GM11168 (cell line): ENCODE data around the gene MRPL38.
"Not testable (repeated sequence)": the region's sequence is repeated elsewhere in the genome, so short reads cannot be mapped to it uniquely, and the experiment has no call there.

ENCODE experiments used
- in situ Hi-C: fragments of 300-500 bp; cut with MboI; formaldehyde crosslinking; loops from one replicate; pipeline ENCODE4 v1.12.0; 2022; ENCODE audit warnings: low sequenced_read_pairs; ENCODE audit not compliant: unreplicated experiment

MRPL38 gene

DNA sequence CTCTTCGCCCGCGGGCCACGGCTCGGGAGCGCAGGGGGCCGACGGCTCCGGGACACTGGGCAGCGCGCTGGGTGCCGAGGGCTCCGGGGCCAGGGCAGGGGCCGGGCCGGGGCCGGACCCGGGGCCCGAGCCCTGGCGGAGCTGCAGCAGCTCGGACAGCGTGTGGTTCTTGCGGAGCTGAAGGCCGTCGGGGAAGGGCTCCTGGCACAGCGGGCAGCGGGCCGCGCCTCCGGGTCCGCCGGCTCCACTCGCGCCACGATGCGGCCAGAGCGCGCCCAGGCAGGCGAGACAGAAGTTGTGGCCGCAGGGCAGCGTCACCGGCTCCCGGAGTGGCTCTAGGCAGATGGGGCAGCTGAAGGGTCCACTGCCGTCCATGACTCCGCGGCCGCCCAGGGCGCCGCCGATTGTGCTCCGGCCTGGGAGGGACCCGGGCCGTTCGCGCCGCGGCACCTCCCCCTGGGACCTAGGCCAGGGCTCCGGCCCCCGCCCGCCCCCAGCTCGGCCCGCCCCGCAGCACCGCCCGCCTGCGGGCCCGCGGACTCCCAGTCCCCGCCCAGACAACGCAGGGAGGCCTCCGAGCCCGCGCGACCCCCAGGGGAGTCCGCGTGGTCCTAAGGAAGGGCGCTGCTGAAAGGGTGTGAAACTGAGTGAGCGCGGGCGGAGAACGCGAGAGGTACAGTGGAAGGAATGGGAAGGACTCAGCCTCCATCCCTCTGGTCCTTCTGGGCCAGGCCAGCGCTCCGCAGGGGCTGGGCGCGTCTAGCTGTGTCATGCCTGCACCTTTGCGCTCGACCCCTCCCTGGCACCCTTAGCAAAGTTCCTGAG, 26.3 kb downstream of the MRPL38 start, which contains the start of gene TRIM47:
Gene TRIM47, minus strand, starts transcription at position 408 of the 825 bp plus-strand sequence. Its CDS starts 33 bp downstream, at position 375.
- in situ Hi-C loops, result no loop called here

- in situ Hi-C loops, result no loop called here
Measured at GRCh38 chr17:75877752-75878173, 26.9 kb downstream of the MRPL38 start.

- in situ Hi-C loops, result no loop called here
Measured at GRCh38 chr17:75876938-75877751, 27.5 kb downstream of the MRPL38 start.

DNA sequence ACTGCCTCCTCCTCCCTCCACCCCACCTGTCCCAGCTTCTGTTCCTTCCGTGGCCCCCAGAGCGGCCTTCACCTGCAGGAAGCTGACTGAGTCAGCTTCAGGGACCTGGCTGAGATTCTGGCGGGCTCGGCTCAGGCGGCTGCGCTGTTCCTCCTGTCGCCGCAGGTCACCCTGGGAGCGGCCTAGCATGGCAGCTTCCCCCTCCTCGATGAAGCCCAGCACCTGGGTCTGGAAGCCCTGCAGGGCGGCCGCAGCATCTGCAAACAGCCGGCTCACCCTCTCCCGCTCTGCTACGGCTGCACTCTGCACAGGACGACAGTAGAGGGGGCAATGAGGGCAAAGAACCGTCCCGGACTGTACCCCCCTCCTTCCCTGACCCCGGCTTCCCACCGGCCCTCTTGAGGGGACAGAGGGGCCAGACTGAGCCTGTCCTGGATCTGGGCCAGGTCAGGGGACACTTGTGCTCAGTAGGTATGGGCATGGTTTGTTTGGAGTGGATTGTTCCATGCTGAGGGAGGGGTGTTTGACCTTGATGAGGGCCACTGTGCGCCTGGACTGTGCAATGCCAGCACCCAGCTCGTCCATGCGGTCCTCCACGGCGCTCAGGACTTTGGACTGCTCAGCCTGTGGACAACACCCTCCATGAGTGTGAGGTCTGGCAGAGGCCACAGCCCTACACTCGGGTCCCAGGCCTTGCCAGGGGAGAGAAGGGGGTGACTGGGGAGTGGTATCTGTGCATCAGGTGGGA, 28.3 kb downstream of the MRPL38 start:
- in situ Hi-C loops, result no loop called here

- in situ Hi-C loops, result no loop called here
Measured at GRCh38 chr17:75875940-75876189, 28.8 kb downstream of the MRPL38 start.

DNA sequence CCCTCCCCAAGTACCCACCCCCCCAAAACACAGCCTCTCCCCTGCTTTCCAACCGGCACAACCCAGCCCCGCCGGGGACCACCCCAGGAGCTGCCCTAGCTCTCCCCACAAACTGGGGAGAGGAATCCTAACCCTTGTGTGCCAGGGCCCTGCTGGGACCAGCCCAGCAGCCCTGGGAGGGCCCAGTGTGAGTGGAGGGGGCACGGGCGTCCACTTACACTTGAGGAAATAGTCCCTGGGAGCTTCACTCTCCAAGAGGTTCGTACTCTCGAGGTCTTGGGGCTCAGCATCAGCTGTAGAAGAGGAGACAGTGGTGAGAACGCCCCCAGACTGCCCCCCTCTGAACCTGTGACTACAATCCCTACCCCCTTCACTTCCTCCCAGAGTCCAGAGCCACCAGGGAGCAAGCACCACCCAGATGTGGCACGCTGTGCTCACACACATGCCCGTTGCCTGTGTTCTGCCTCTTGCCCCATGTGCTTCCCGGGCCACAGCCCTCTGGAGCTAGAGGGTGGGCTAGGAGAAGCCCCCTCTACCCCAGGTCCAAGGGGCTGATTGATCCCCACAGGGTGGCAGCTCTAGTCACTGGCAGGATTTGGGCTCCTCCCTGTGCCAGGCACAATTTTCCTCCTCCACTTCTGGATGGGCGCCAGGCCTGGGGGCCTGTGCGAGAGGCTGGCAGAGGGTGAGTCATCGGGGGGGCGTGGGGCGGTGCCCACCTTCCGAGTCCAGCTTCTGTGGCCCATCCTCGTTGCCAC, 29.3 kb downstream of the MRPL38 start:
- in situ Hi-C loops, result no loop called here

- in situ Hi-C loops, result no loop called here
Measured at GRCh38 chr17:75874323-75875181, 30.1 kb downstream of the MRPL38 start.

DNA sequence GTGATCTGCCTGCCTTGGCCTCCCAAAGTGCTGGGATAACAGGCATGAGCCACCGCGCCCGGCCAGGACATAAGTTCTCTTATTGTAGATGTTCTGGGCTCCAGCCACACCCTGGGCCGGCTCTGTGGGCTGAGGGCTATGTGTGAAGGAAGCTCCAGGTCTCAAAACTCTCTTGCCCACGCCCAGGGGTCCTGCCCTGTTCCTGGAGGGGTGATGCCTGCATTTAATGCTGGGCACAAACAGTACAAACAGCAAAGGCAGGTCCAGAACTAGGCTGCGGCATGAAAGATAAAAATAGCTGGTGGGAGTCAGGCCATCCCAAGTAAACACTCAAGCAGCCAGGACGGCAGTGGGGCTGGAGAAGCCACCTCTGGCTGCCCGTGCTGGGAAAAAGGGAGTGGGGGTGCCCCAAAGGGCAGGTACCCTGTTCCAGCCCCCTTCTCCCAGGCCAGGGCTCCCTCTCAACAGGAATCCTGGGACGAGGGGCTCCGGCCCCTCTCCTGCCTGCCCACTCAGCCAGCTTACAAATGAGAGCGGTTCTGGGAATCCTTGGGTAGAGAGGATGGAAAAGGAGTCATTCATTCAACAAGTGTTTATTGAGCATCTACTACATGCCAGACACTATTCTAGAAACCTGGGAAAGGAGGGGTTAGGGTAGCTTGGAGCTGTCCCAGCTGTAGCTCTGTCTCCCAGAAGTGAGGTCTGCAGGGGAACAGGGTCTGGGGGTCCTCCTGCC, 30.9 kb downstream of the MRPL38 start:
- in situ Hi-C loops, result no loop called here

GRCh38 chr17:75872434-75873351, 32.0 kb downstream of the MRPL38 start:
- in situ Hi-C loops, result no loop called here

DNA sequence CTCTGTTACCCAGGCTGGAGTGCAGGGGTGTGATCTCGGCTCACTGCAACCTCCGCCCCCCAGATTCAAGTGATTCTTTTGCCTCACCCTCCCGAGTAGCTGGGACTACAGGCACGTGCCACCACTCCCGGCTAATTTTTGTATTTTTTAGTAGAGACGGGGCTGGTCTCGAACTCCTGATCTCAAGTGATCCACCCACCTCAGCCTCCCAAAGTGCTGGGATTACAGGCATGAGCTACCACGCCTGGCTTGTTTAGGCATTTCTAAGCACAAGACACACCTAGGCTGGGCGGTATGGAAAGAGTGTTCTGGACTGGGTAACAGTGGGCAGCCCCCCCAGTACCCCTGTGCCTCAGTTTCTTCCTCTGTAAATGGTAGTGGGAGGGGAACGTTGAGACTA, 34.5 kb downstream of the MRPL38 start:
- in situ Hi-C loops, result not testable (repeated sequence)

- in situ Hi-C loops, result no loop called here
Measured at GRCh38 chr17:75869282-75870141, 35.2 kb downstream of the MRPL38 start.

DNA sequence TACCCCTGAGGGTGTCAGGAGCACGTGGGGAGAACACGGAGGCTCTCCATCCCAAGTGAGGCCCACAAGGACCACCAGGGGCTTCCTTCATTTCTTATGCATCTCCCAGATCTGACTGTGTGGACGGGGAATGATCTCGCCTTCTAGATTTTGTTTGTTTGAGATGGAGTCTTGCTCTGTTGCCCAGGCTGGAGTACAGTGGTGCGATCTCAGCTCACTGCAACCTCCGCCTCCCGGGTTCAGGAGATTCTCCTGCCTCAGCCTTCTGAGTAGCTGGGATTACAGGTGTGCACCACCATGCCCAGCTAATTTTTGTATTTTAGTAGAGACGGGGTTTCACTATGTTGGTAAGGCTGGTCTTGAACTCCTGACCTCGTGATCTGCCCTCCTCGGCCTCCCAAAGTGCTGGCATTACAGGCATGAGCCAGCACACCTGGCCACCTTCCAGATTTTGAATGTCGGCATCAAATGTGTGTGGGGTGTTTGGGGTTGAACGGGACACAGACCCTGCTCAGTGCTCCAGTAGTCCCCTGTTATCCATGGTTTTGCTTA, 35.9 kb downstream of the MRPL38 start:
- in situ Hi-C loops, result not testable (repeated sequence)

- in situ Hi-C loops, result not testable (repeated sequence)
Measured at GRCh38 chr17:75865404-75866188, 39.1 kb downstream of the MRPL38 start.

DNA sequence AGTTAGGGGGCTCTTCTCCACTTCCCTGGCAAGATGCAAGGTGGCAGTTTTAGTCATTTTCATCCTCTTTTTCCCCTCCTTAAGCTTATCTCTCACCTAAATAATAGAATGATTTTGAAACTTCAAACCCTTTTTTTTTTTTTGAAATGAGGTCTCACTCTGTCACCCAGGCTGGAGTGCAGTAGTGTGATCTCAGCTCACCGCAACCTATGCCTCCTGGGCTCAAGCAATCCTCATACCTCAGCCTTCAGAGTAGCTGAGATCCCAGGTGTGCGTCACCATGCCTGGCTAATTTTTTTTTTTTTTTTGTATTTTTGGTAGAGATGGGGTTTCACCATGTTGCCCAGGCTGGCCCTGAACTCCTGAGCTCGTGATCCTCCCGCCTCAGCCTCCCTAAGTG, 39.8 kb downstream of the MRPL38 start:
- in situ Hi-C loops, result not testable (repeated sequence)

GRCh38 chr17:75864448-75864871, 40.2 kb downstream of the MRPL38 start:
- in situ Hi-C loops, result no loop called here

GRCh38 chr17:75861927-75862317, 42.8 kb downstream of the MRPL38 start:
- in situ Hi-C loops, result no loop called here
